Immature natural killer cell (primary cell): ENCODE data around the gene FKBP7. TPM values are rescaled to one million over a fixed set of nuclear protein-coding genes. Genes with fewer than 3 reads are reported as not detected.
"Not testable (repeated sequence)": the region's sequence is repeated elsewhere in the genome, so short reads cannot be mapped to it uniquely, and the experiment has no call there.

ENCODE experiments used
- DNase-seq, 3 donors: peaks; one replicate each; pipeline ENCODE4 v3.0.0; 2022; ENCODE audit warnings: mixed read lengths in 1 of 3
- H3K27ac Mint-ChIP-seq, 6 donors: one replicate each; pipeline ENCODE4 v1.8.0; 2020; ENCODE audit warnings: mixed read lengths in 6 of 6, mild to moderate bottlenecking in 5 of 6, inconsistent platforms in 4 of 6, moderate library complexity in 3 of 6
- H3K27me3 Mint-ChIP-seq, 3 donors: one replicate each; pipeline ENCODE4 v1.8.0; 2020 to 2021; ENCODE audit warnings: low read depth in 3 of 3, mild to moderate bottlenecking in 3 of 3, mixed read lengths in 3 of 3, moderate library complexity in 3 of 3, inconsistent platforms in 1 of 3
- H3K36me3 Mint-ChIP-seq, 3 donors: one replicate each; pipeline ENCODE4 v1.8.0; 2020; ENCODE audit warnings: mixed read lengths in 3 of 3, inconsistent platforms in 2 of 3, mild to moderate bottlenecking in 2 of 3
- H3K4me1 Mint-ChIP-seq, 2 donors: one replicate each; pipeline ENCODE4 v1.8.0; 2020; ENCODE audit warnings: inconsistent platforms in 2 of 2, mild to moderate bottlenecking in 2 of 2, mixed read lengths in 2 of 2, moderate library complexity in 1 of 2
- H3K4me3 Mint-ChIP-seq, 5 donors: one replicate each; pipeline ENCODE4 v1.8.0; 2020; ENCODE audit warnings: mild to moderate bottlenecking in 5 of 5, mixed read lengths in 5 of 5, inconsistent platforms in 3 of 5, moderate library complexity in 3 of 5
- H3K9me3 Mint-ChIP-seq, 6 donors: one replicate each; pipeline ENCODE4 v1.8.0; 2020; ENCODE audit warnings: mild to moderate bottlenecking in 6 of 6, mixed read lengths in 6 of 6, inconsistent platforms in 4 of 6, moderate library complexity in 3 of 6
- polyA plus RNA-seq, 3 donors: library from polyadenylated mRNA; unstranded; fragments of 300-500 nt; fragmentation: Illumina TruSeq; gene quantifications; one replicate each; pipeline ENCODE4 v1.2.3, GENCODE V29; 2021

Gene FKBP7
- polyA plus RNA-seq, 3 donors from 2014 or later, result 1.3 to 6.9 (median 2.1) TPM

DNA sequence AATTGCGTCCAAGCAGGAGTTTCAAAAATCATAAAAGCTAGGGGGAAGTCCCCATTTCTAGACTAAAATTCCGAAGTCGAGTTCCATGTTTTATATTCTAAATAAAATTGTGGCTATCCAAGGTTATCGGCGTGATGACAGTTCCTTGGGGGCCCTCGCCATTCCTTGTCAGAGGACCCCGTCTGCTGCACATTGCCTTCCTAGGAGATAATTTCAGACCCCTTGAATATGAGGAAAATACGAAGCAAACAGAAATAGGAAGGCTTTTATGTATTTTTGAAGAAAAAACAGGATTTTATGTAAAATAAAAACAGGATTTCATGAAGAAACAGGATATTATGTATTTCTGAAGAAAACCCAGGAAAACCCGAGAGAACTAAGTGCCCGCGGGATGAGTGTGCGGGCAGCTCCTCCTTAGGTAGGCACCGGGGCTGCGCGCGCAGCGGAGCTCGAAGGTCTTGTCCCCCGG, 1.4 kb upstream of the FKBP7 start:
- Mint-ChIP-seq H3K9me3 (no peaks in the 10 kb centered on the region), H3K4me3 (peak overlapping the region; percentile 95 to 99 (median 97)), H3K36me3 (no peaks in the 10 kb centered on the region), H3K27me3 (peaks cover 8 to 18% (median 10%) of the 10 kb centered on the region in 3 donors), H3K4me1 (peaks cover 45 to 46% of the 10 kb centered on the region in 2 donors), H3K27ac (peak overlapping the region; percentile 97 to 99 (median 99))
- no peak for DNase-seq

DNA sequence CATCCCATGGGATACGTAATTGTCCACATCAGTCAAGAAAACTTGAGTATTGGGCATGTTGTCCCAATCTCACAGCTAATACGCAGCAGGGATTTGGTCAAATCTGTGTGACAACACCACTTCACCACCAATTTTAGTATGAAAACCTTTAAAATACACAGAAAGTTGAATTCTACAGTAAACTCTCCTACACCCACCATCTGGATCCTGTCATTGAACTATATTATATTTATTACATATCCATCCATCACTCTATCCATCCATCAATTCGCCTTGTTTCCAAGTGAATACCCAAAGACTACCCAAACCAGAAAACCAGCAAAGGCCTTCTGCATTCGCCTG, 846 bp upstream of the FKBP7 start:
- Mint-ChIP-seq H3K4me1 (peaks cover 43 to 46% of the 10 kb centered on the region in 2 donors), H3K9me3 (no peaks in the 10 kb centered on the region), H3K4me3 (peak overlapping the region; percentile 95 to 99 (median 97)), H3K36me3 (no peaks in the 10 kb centered on the region), H3K27me3 (peaks cover 8 to 18% (median 10%) of the 10 kb centered on the region in 3 donors), H3K27ac (peak overlapping the region; percentile 97 to 99 (median 99))
- DNase-seq, result no peak

DNA sequence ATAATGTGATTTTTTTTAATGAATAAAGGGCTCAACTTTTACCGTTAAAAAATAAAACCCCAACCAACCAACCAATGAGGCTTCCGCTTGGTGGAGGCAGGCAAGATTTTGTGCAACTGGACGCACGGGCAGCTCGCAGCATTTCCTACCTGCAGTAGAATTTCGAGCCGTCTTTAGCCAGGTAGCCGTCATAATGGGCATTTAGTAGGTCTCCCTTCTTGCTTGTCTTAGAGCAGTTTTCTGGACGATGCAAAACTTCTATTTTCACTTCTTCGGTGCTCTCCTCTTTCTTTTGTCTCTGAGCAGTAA, 316 bp downstream of the FKBP7 start:
- no peak for DNase-seq
- Mint-ChIP-seq H3K27ac (peak overlapping the region; percentile 97 to 99 (median 99)), H3K4me1 (peaks cover 43 to 46% of the 10 kb centered on the region in 2 donors), H3K27me3 (peaks cover 8 to 18% (median 10%) of the 10 kb centered on the region in 3 donors), H3K4me3 (peak overlapping the region; percentile 95 to 99 (median 97)), H3K36me3 (no peaks in the 10 kb centered on the region), H3K9me3 (no peaks in the 10 kb centered on the region)

DNA sequence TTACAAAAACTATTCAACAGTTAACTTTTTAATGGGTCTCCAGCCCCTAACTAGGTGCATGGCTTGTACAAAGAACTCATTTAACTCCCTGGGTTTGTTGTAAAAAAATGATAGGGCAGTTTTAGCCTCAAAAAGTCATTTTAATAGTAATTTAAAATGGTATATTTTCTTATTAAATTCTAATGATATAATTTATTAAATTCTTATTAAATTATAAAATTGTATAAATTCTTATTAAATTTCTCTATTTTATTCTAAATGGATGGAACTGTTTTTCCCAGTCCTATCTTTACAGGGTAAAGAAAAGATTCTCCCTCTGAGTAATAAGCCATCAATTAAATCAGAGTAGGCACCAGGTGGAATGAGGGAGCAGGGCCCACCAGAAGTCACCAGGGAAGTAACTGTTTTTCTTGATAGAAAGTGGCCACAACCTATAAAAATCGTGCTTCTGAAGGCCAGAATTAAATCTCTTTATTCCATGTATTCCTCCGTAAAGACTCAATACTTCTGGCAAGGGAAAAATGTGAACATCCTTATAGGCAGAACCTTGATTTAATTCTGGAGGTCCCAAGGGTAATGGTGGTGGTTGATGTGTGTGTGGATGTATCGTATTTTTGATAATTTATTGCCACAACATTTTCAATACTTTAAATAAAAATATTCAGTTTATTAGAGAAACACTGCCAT, 814 bp downstream of the FKBP7 start:
- no peak for DNase-seq
- peak overlapping the region; percentile 97 to 99 (median 99) for H3K27ac Mint-ChIP-seq
- H3K27me3 Mint-ChIP-seq, result peaks cover 8 to 18% (median 10%) of the 10 kb centered on the region in 3 donors
- peak overlapping the region; percentile 95 to 99 (median 97) for H3K4me3 Mint-ChIP-seq
- peaks cover 38 to 41% of the 10 kb centered on the region in 2 donors for H3K4me1 Mint-ChIP-seq
- H3K9me3 Mint-ChIP-seq, result no peaks in the 10 kb centered on the region
- no peaks in the 10 kb centered on the region for H3K36me3 Mint-ChIP-seq

DNA sequence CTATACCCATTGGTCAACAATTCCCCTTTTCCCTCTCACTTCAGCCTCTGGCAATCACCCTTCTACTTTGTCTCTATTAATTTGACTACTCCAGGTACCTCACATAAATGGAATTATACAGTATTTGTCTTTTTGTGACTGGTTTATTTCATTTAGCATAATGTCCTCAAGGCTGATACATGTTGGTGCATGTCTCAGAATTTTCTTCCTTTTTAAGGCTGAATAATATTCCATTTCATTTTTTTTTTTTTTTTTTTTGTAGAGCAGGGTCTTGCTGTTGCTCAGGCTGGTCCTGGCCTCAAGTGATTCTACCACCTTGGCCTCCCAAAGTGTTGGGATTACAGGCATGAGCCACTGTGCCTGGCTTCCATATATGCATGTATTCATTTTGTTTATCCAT, 1.9 kb downstream of the FKBP7 start:
- no peaks in the 10 kb centered on the region for H3K36me3 Mint-ChIP-seq
- H3K4me3 Mint-ChIP-seq, result no peak overlapping the region
- peak overlapping the region in 5 of 6 donors; percentile 7 to 97 (median 46) for H3K27ac Mint-ChIP-seq
- DNase-seq, result no peak
- peaks cover 8 to 19% (median 10%) of the 10 kb centered on the region in 3 donors for H3K27me3 Mint-ChIP-seq
- no peaks in the 10 kb centered on the region for H3K9me3 Mint-ChIP-seq
- H3K4me1 Mint-ChIP-seq, result peaks cover 27 to 30% of the 10 kb centered on the region in 2 donors

DNA sequence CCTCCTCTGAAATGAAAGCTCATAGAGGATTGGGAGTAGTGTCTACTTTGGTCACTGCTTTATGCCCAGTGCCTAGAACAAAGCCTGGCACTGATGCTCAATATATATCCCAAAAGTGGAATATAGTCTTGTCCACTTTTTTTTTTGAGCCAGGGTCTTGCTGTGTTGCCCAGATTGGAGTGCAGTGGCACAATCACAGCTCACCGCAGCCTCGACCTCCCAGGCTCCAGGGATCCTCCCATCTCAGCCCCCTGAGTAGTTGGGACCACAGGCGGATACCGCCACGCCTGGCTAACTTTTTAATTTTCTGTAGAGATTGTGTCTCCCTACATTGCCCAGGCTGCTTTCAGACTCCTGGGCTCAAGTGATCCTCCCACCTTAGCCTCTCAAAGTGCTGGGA, 3.8 kb downstream of the FKBP7 start:
- Mint-ChIP-seq H3K27me3 (peaks cover 5 to 14% (median 7%) of the 10 kb centered on the region in 3 donors), H3K36me3 (no peaks in the 10 kb centered on the region), H3K9me3 (no peaks in the 10 kb centered on the region), H3K27ac (no peak overlapping the region), H3K4me1 (peaks cover 16 to 17% of the 10 kb centered on the region in 2 donors), H3K4me3 (no peak overlapping the region)
- DNase-seq, result no peak

DNA sequence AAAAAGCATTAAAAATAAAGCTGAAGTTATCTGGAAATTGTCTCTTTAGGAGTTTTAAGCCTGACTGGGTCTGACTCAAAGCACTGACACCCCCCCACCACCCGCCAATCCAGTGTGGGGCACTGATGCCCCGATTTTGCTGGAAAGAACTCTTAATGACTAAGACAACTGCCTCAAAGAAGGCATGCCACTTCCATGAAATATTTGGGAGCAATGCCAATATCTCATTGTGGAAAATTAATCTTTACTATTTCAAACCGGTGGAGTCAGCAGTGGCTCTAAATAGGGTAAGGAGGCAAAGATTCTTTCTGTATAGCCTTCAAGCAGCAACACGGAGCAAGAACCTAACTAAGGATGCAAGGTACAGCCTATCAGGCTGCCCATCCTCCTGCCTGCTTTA, 4.5 kb downstream of the FKBP7 start:
- Mint-ChIP-seq H3K27me3 (peaks cover 3 to 11% (median 7%) of the 10 kb centered on the region in 3 donors), H3K9me3 (no peaks in the 10 kb centered on the region), H3K27ac (no peak overlapping the region), H3K36me3 (no peaks in the 10 kb centered on the region), H3K4me1 (peaks cover 9 to 10% of the 10 kb centered on the region in 2 donors), H3K4me3 (no peak overlapping the region)
- no peak for DNase-seq

DNA sequence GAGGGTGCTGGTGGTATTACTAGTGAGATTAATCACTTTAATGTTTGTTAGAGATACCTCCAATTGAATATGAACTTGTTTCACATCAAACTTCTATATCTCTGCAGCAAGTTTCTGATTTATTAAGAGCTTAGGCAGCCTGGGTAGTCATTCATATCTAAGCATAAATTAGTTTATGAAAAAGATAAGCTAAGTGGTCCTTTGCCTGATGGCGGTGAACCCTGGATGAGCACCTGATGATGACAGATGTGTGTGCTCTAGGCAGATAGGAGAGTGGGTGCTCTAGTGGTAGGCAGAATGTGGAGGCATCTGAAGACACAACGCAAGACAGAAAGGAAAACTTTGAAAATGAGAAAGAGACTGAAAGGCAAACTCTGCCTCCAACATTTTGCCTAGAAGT, 5.0 kb downstream of the FKBP7 start:
- Mint-ChIP-seq H3K27ac (peak overlapping the region in 1 of 6 donors; percentile 42), H3K9me3 (no peaks in the 10 kb centered on the region), H3K4me1 (peaks cover 4 to 5% of the 10 kb centered on the region in 2 donors), H3K27me3 (peaks cover 2 to 6% (median 2%) of the 10 kb centered on the region in 3 donors), H3K4me3 (no peak overlapping the region), H3K36me3 (no peaks in the 10 kb centered on the region)
- DNase-seq, result no peak

DNA sequence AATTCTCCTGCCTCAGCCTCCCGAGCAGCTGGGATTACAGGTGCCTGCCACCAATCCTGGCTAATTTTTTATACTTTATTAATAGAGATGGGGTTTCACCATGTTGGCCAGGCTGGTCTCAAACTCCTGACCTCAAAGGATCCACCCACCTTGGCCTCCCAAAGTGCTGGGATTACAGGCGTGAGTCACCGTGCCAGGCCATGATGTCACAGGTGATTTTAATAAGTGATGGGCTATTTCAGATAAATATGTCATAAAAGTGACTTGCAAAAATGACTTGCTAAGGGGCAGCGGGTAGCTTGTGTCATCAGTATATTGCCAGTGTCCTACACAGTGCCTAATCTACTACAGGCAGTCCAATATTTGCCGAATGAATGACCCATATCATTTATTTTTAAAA, 7.1 kb downstream of the FKBP7 start:
- H3K27me3 Mint-ChIP-seq, H3K4me3 Mint-ChIP-seq, H3K9me3 Mint-ChIP-seq, H3K36me3 Mint-ChIP-seq, DNase-seq, H3K27ac Mint-ChIP-seq, H3K4me1 Mint-ChIP-seq: not testable (repeated sequence)

DNA sequence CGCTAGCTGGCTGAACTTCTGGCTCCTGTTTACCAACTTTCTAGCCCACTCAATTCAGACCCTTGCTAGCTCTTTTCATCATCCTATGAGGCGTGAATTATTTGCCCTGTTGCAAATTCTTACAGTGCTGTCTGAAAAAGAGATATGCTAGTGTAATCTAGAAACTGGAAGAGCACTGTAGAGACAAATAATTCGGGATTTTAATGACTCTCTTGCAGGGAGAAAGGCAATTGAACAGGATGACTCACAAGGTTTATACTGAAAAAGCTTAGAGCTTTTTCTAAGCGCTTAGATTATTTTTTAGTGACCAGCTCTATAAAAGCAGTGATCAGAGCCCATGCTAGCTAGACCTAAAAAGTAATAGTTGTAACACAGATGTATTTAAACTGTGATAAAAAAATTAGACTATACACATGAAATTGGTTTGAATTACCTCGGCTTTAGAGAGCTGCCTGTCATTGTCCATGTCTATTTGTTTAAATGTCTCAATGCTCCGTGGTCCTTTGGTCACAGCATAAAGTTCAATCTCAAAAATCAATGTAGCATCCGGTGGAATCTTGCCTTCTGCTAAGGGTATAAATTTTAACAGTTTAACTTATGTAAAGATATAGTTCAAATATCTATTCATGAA, 9.1 kb downstream of the FKBP7 start:
- Mint-ChIP-seq H3K27ac (no peak overlapping the region), H3K27me3 (peaks cover 0 to 2% (median 0%) of the 10 kb centered on the region in 3 donors), H3K4me1 (no peaks in the 10 kb centered on the region), H3K36me3 (peaks cover 0 to 2% (median 0%) of the 10 kb centered on the region in 3 donors), H3K4me3 (no peak overlapping the region), H3K9me3 (peaks cover 0 to under 1% (median 0%) of the 10 kb centered on the region in 6 donors)
- DNase-seq, result no peak

DNA sequence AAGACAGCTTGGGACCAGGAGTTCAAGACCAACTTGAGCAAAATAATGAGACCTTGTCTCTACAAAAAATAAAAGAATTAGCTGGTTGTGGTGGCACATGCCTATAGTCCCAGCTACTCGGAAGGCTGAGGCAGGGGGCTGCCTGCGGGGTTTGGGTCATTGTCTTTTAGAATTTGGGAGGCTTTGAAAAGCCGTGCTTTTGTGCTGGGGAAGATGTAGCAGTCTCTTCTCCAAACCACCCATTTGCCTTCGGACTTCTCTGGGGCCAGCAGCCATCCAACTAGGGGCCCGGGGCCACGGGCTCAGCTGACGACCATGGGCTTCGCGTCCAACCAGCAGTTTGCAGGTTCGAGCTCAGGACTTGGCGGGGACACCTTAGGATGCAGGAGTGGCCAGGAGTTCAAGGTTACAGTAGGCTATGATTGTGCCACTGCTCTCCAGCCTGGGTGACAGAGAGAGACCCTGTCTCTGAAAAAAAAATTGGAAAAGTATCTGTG, 21.0 kb downstream of the FKBP7 start:
- Mint-ChIP-seq H3K36me3 (no peaks in the 10 kb centered on the region), H3K9me3 (no peaks in the 10 kb centered on the region), H3K27ac (no peak overlapping the region), H3K4me3 (no peak overlapping the region), H3K4me1 (peaks cover 0 to 1% of the 10 kb centered on the region in 2 donors), H3K27me3 (peaks cover 0 to 5% (median 2%) of the 10 kb centered on the region in 3 donors)
- no peak for DNase-seq

DNA sequence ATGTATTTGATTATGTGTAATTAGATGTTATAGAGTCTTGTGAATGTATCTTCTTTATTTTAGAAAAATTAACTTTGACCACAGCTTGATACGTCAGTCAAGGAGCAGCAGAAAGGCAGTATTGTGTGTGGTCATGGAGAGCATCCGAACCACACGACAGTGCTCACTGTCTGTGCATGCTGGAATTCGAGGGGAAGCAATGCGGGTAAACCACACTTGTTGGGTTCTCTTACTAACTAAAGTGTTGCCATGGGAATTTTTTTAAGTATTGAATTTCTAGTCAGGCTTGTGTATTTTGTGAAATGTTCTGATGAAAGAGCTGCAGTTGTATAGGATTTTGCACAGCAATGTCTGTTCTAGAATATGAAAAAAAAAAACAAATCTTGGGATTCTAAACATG, 22.5 kb downstream of the FKBP7 start:
- Mint-ChIP-seq H3K36me3 (no peaks in the 10 kb centered on the region), H3K4me3 (no peak overlapping the region), H3K27ac (no peak overlapping the region), H3K27me3 (peaks cover 5 to 12% (median 7%) of the 10 kb centered on the region in 3 donors), H3K9me3 (no peaks in the 10 kb centered on the region), H3K4me1 (peaks cover 10 to 12% of the 10 kb centered on the region in 2 donors)
- DNase-seq, result no peak

DNA sequence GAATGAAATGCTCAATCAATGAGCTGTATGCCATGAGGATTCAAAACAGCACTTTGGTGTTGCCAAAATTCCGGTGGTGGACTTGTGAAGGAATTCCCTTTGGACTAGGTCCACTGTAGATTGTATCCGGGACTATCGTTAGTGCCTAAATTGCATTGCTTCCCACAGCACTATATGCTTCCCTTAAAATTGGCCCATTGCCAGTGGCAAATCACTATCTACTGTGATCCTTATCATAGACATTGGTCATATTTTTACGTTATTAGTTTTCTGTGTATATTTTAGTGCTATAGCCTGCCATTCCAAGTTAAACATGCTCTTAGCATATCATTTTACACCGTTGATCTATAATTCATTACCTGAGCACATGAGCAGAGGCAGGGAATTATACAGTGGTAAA, 25.5 kb downstream of the FKBP7 start:
- H3K27me3 Mint-ChIP-seq, result peaks cover 10 to 17% (median 12%) of the 10 kb centered on the region in 3 donors
- no peak overlapping the region for H3K4me3 Mint-ChIP-seq
- H3K36me3 Mint-ChIP-seq, result peaks cover 0 to 9% (median 0%) of the 10 kb centered on the region in 3 donors
- DNase-seq, result no peak
- H3K9me3 Mint-ChIP-seq, result no peaks in the 10 kb centered on the region
- peaks cover 24 to 32% of the 10 kb centered on the region in 2 donors for H3K4me1 Mint-ChIP-seq
- no peak overlapping the region for H3K27ac Mint-ChIP-seq

DNA sequence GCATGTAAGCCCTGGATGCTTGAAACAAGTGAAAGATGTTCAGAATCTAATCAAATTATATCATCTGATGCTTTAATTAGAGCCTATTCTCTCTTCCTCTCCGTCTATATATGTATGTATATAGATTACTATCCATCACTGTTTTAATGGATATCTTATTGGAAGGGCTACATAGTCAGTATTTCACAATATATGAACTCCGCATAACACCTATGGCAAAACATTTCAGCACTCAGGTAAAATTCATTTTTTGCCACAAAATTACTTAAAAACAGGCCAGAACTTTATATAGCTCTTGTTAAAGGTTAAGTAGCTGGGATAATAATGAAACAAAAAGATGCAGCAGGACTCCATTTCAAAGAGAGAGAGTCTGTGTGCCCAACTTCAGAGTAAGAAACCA, 26.1 kb downstream of the FKBP7 start:
- Mint-ChIP-seq H3K9me3 (no peaks in the 10 kb centered on the region), H3K27ac (peak overlapping the region in 1 of 6 donors; percentile 24), H3K4me3 (peak overlapping the region; percentile 34 to 88 (median 50)), H3K36me3 (peaks cover 0 to 13% (median 3%) of the 10 kb centered on the region in 3 donors), H3K4me1 (peaks cover 24 to 32% of the 10 kb centered on the region in 2 donors), H3K27me3 (peaks cover 10 to 17% (median 12%) of the 10 kb centered on the region in 3 donors)
- no peak for DNase-seq
